Stimulated activated CD4-positive, alpha-beta T cell treated with anti-CD3 and anti-CD28 coated beads, Interleukin-12 subunit alpha, Interleukin-12 subunit beta, amount 100 ng/mL, for 24 hours (primary cell): ENCODE data around the gene ACP5.
"Not testable (repeated sequence)": the region's sequence is repeated elsewhere in the genome, so short reads cannot be mapped to it uniquely, and the experiment has no call there.

ENCODE experiments used
- DNase-seq, 2 experiments: peaks; one replicate each; pipeline ENCODE4 v3.0.0-alpha.2; 2020; ENCODE audit warnings: low read depth in 2 of 2

Gene ACP5

DNA sequence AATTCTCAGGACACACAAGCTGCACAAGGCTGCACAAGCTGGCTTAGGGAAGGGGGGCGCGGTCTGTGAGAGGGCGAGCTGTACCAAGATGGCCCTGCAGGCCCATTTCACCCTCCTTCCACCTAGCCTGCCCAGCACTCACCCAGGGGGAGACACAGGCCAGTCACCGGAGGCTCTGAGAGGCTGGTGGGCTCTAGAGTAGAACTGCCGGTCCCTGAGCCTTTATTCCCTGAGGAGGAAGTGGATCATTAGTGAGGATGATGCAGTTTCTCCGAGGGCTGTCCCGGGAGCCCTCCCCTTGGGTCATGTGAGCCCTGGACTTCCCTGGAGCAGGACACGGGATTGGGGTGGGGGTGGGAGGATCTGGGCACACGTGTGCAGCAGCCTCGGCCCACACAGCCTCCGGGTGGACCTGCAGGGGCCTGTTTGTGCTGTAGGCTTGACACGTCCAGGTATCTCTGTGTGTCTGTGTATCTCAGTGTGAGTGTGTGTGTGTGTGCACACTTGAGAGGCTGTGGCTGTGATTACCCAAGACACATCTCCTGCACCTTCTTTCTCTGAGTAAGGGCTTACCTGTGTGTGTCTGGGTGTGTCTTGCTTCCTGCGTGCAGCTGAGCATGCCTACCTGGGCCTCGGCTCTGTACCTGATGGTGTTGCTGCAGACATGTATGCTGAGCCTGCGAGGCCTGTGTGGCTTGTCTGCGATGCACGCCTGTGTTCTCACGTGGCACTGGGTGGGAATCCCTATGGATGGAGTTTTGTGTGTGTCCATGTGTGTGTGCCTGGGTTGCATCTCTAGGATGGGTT is at the start of gene ACP5:
Gene ACP5 (minus strand): TSS at position 195 of the 807 bp plus-strand sequence. CDS start 328 bp downstream, outside the sequence.
- DNase-seq, result no peak

DNA sequence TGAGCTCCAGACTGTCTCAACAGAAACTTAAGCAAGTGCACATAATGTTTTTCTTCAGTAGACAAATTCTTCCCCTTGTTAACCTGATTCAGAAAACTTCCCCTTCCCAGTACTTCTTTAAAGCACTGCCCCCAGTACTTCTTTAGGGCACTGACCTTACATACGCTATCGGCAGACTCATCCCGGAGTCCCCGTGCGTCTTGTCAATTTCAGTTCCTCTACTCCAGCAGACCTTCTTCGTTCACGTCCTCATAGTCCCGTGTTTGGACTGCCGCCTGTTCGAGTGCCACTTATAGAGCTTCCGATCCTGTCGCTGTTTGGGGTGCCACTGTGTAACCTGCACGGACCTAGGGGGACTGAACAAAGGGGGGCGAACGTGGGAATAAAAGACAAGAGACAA is 48.8 kb upstream of the ACP5 start:
- no peak for DNase-seq

DNA sequence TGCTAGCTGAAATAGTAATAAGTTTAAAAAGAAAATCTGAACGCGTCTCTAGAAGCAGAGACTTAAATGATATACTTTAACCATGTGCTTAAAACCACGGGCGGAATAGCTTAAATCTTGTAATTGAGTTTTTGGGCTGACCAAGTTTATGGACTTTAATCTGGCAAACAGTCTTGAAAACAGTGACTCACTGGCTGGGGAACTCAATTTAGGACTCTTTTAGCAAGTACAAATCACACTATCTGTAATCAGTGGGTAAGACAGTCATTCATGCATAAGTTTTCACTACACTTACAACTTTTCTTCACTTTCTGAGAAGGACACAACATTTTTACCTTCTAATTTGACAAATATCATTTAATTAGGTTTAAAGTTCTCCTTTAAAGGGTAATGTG is 46.6 kb upstream of the ACP5 start:
- DNase-seq, result no peak

DNA sequence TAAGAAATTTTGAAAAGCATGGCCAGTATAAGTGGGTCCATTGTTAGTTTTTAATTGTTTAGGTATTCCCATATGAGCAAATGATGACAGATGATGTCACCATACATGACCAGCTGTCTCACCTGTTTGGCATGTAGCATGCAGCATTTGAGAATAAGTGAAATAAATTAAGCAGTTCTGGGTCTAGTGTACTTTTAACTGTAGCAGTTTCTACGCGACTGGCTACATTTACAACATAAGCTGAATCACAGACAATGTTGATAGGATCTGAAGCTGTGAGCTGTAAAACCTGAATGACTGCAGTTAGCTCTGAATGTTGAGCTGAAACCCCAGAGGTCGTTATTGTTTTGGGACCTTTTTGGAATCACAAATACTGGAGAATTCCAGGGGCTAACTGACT is 45.0 kb upstream of the ACP5 start:
- DNase-seq, result not testable (repeated sequence)

DNA sequence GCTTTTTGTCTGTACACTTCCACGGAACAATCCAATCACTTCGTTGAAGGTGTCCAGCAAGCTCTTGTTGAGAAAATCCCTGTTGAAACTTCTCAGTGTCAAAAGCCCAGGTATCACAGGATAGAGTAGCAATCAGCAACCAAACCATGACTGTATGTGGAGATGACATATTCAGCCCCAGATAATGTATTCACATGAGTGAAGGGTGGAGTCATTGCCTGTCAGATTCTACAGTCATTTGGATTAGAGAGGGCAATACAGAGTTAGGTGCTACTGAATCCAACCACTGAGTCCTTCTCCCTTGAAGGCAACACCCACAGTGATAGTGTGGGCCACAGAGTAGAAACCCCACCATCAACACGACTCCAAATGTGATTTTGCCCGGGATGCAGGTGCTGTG is 43.1 kb upstream of the ACP5 start:
- no peak for DNase-seq

DNA sequence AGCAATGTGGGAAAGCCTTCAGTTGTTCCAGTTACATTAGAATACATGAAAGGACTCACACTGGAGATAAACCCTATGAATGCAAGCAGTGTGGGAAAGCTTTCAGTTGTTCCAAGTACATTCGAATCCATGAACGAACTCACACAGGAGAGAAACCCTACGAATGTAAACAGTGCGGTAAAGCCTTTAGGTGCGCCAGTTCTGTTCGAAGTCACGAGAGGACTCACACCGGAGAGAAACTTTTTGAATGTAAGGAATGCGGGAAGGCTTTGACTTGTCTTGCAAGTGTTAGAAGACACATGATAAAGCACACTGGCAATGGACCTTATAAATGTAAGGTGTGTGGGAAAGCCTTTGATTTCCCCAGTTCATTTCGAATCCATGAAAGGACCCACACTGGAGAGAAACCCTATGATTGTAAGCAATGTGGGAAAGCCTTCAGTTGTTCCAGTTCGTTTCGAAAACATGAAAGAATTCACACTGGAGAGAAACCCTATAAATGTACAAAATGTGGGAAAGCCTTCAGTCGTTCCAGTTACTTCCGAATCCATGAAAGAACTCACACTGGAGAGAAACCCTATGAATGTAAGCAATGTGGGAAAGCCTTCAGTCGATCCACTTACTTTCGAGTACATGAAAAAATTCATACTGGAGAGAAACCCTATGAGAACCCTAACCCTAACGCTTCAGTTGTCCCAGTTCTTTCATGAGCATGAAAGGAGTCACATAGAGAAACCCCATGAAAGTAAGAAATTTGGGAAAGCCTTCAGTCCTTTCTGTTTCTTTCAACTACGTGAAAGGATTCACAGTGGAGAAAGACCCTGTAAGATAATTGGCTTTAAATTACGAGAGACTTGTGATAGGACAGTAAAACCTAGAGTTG is 40.0 kb upstream of the ACP5 start:
- DNase-seq, result no peak

DNA sequence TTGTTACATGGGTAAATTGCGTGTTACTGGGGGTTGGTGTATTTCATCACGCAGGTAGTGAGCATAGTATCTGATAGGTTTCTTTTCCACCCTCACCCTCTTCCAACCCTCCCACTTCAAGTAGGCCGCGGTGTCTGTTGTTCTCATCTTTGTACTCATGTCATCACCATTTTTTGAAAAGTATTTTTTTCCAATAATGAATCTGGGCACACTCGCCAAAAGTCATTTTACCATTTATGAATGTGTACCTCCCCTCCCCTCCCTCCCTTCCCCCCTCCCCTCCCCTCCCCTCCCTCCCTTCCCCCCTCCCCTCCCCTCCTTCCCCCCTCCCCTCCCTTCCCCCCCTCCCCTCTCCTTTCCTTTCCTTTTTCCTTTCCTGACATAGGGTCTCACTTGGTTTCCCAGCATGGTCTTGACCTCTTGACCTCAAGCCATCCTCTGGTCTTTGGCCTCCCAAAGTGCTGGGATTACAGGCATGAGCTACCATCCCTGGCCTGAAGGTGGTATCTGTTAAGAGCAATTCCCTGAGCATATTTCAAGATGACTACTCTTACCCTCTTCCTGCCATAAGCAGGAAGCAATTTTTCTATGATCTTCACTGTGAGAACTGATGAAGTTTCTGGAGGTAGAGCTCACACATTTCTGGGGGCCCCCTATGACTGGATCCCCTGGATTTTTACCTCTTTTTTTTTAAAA is 35.5 kb upstream of the ACP5 start:
- no peak for DNase-seq

DNA sequence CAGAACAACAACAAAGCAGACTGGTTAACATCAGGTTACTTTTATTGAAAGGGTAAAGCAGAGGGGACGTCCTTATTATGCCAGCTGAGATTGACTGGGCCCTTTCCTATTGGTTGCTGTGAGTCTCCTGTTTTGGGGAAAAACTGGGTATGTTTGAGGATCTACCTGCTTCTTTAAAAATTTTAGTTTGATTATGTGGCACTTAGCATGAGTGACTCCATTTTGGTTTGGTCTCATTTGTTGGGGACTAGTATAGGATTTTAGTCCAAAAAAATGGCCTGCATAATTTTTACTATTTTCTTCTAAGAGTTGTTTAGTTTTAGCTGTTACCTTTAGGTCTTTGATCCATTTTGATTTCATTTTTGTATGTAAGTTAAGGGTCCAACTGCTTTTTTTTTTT is 34.3 kb upstream of the ACP5 start:
- DNase-seq, result no peak

DNA sequence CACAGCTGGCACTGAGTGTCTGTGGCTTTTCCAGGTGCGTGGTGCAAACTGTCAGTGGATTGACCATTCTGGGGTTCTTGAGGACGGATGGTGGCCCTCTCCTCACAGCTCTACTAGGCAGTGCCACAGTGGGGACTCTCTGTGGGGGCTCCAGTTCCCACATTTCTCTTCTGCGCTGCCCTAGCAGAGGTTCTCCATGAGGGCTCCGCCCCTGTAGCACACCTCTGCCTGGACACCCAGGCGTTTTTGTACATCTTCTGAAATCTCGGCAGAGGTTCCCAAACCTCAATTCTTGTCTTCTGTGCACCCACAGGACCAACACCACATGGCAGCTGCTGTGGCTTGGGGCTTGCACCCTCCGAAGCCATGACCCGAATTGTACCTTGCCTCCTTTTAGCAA is 29.0 kb upstream of the ACP5 start:
- no peak for DNase-seq

DNA sequence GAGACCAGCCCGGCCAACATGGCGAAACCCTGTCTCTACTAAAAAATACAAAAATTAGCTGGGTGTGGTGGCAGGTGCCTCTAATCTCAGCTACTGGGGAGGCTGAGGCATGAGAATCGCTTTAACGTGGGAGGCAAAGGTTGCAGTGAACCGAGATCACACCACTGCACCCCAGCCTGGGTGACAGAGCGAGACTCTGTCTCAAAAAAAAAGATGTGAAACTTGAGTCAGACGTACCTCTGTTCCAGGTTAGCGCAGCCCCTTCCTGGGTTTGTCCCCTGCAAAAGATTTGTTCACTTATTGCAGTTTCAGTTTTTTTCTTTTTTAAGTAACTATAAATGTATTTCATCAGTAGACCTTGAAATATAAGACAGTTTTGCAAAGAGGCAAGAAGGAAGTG is 22.3 kb upstream of the ACP5 start:
- DNase-seq, result not testable (repeated sequence)

DNA sequence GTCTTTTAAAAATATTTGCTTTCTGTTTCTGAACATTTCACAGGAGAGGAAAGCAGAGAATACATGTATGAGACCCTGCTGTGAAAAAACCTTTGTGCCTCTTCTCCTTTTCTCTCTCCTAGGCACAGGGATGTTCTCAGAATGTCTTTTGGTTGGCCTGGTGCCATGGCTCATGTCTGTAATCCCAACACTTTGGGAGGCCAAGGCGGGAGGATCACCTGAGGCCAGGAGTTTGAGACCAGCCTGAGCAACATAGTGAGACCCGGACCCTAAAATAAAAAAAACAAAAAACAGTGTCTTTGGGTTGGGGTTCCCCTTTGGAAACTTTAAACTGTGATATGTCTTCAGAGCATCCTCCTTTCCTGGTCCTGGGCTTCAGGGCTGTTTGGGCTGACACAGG is 21.3 kb upstream of the ACP5 start:
- DNase-seq, result no peak

DNA sequence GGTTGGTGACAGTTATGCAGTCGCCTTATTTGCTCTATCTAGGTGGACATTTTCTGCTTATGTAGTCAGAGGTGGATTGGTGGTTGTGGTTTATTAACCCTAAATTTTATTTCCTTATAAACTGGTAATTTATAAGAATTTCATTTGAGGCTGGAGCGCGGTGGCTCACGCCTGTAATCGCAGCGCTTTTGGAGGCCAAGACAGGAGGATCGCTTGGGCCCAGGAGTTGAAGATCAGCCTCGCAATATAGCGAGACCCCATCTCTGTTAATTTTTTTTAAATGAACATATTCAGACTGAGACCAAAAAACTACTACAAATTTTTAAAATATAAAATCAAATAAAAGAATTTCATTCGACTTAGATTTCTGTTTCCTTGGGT is 20.6 kb upstream of the ACP5 start:
- no peak for DNase-seq

DNA sequence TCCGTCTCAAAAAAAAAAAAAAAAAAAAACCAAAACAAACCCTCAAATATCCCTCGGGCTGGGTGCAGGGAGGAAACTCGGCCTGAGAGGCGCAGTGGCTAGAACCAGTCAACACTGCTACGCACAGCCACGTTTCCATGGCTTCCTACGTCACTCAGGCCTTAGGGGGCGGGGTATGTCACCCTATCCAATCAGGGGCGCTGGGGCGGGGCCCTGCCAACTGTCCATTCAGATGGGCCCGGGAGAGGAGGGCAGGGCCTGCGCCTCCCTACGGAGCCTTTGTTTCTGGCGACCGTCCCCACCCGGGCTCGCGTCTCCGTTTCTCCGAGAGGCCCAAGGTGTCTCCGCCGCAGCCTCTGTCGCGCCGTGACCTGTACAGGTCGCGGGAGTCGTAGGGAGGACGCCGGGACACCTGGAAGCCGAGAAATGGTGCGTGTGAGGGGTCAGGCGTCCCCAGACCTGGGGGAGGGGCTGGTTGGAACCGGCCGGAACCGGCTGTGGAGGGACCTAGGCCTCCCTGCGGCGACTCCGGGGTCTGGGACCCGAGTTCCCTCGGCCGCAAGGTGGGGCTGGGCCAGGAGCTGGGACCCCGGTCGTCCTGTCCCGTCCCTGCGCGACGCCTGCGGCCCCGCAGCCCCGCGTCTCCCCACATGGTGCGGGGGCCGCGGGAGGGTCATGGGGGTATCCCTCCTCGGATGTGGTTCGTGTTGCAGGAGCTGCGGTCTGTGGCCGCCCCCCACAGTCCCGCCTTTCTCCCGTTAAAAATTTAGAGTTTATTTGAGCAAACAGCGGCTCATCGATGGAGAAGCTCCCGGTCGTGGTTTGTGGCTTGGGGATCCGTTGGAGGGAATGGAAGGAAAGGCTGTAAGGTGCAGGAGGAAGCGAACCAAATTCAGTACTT is 20.0 kb upstream of the ACP5 start, which contains the start of gene ZNF627:
Gene ZNF627 (plus strand): TSS at position 282 of the 901 bp plus-strand sequence. CDS start 145 bp downstream, at position 427.
- DNase-seq, result peak; percentile 92 to 99

DNA sequence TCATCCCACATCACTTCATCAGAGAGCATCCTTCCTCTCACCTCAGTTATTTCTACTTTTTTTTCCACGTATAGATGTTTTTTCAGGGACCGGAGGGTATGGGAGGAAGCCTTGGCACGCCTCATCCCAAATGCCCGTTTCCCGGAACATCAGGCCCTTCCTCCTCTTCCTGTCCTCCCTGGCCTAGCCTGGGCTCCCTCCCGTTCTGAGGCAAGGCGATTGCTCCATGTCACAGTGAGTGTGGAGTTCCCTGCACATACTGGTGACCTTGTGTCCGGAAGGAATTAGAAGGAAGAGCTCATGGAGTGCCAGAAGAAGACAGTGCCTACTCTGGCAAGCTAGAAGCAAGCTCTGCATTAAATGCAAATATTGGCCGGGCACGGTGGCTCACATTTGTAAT is 18.7 kb upstream of the ACP5 start:
- no peak for DNase-seq

DNA sequence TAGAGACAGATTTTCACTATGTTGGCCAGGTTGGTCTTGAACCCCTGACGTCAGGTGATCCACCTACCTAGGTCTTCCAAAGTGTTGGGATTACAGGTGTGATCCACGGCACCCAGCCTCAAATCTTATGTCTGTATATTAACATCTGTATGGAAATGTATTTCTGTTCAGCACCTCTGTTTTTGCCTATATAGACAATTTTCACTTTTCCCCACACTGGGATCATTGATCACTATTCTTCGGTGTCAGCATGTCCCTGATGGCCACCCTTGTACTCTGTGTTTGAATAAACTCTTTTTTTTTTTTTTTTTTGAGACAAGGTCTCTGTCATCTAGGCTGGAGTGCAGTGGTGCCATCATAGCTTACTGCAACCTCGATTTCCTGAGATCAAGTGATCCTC is 16.6 kb upstream of the ACP5 start:
- no peak for DNase-seq

DNA sequence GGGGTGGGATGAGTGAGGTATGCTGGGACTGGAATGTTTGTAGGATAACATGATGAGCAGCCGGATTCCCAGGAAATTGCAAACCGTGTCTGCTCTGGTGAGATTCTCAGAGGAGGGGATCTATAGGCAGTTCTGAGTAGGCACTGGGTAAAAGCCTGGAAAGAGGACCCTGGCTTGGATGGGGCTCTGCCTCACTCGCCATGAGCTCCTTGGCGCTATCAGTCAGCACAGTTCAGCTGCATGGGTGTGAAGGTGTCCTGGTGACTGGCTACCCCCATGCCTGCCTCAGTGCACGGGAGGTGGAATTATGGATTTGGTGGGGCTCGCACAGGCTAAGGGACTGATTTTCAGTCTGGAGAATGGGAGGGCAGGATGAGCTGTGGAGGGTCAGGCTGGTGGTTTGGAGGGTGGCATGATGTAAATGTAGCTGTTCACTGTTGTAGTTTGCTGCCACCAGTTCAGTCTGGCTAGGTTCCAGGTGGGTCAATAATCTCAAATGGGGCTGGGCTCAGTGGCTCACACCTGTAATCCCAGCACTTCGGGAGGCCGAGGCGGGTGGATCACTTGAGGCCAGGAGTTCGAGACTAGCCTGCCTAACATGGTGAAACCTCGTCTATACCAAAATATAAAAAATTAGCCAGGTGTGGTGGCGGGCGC is 10.7 kb upstream of the ACP5 start:
- no peak for DNase-seq

DNA sequence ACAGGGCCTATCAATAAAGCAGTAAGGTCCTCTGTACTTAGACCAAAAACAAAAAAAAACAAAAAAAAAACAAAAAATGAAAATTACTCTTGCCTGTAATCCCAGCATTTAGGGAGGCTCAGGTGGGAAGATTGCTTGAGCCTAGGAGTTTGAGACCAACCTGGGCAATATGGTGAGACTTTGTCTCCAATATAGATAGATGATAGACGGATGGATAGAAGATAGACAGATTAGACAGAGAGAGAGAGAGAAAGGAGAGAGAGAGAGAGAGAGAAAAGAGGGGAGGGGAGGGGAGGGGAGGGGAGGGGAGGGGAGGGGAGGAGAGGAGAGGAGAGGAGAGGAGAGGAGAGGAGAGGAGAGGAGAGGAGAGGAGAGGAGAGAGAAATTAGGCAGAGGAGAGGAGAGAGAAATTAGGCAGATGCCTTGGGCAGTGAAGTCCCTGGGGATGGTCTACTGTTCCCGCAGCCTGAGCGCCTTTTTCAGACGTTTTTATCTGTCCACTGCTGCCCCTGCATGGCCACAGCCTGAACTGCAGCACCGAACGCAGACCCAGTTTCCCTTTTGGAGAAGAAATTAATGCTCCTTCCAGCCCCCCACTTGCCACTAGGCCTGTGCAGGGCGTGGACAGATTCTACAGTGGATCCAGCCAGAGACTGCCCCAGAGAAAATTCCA is 10.0 kb upstream of the ACP5 start:
- DNase-seq, result peak; percentile 68 to 78

DNA sequence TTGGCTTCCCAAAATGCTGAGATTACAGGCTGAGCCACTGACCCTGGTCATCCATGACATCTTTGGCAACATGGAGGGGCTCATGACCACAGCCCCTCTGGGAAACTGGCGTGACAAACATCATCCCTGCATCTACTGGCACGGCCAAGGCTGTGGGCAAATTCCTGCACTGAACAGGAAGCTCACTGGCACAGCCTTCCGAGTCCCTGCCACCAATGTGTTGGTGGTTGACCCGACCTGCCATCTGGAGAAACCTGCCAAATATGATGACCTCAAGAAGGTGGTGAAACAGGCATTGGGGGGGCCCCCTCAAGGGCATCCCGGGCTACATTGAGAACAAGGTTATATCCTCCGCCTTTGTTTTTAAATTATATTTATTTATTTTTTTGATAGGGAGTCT is 8.9 kb upstream of the ACP5 start:
- no peak for DNase-seq

DNA sequence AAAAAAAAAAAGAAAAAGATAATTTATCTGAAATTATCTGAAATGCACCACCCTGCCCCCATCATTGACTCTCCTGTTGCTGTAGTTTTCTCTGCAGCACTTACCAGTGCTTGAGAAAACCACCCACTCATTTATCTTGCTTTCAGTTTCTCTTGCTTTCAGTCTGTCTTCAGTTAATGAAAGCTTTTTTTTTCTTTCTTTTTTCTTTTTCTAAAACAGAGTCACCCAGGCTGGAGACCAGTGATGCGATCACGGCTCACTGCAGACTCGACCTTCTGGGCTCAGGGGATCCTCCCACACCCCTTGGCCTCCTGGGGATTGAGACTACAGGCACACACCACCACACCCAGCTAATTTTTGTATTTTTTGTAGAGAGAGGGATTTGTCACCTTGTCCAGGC is 4.3 kb upstream of the ACP5 start:
- peak in 1 of 2 experiments; percentile 33 for DNase-seq

DNA sequence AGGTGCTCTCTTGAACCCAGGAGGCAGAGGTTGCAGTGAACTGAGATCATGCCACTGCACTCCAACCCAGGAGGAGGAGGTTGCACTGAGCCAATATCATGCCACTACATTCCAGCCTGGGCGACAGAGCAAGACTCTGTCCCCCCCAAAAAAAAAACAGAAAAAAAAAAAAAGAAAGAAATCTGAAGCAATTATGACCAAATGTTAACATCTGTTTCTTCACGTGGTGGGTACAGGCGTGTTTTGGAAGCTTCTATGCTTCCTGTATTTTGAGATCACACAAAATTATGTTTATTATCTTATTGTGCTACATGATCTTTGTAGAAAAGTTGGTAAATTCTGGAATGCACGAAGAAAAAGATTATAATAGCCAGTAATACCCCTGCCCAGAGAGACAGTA is 2.7 kb upstream of the ACP5 start:
- DNase-seq, result no peak
